CD4-positive, alpha-beta T cell treated with Interleukin-1 beta for 1 hour (primary cell): ENCODE results near the gene FOXO3.

Source experiments
- DNase-seq, 2 donors: peaks; one replicate each; pipeline ENCODE4 v3.0.0-alpha.2; 2020 to 2022

Gene FOXO3

GRCh38 chr6:108689272-108690161 lies 128.8 kb downstream of the FOXO3 start:
- DNase-seq: peak in 1 of 2 donors; percentile 41

GRCh38 chr6:108690326-108691049 lies 129.8 kb downstream of the FOXO3 start:
- DNase-seq: no peak

GRCh38 chr6:108693430-108694154 lies 132.9 kb downstream of the FOXO3 start:
- DNase-seq: no peak

- DNase-seq: no peak
Measured at GRCh38 chr6:108694816-108695215, 134.1 kb downstream of the FOXO3 start.

- no peak for DNase-seq
Measured at GRCh38 chr6:108697561-108698161, 136.9 kb downstream of the FOXO3 start.

- no peak for DNase-seq
Measured at GRCh38 chr6:108698593-108699289, 138.0 kb downstream of the FOXO3 start.

GRCh38 chr6:108699290-108700041 lies 138.7 kb downstream of the FOXO3 start:
- DNase-seq: no peak

GRCh38 chr6:108702106-108702851 lies 141.6 kb downstream of the FOXO3 start:
- DNase-seq: no peak

GRCh38 chr6:108706649-108707048 lies 145.9 kb downstream of the FOXO3 start:
- no peak for DNase-seq

GRCh38 chr6:108707328-108707976 lies 146.7 kb downstream of the FOXO3 start:
- DNase-seq: no peak

- DNase-seq: no peak
Measured at GRCh38 chr6:108710030-108710429, 149.3 kb downstream of the FOXO3 start.

- no peak for DNase-seq
Measured at GRCh38 chr6:108710551-108710950, 149.8 kb downstream of the FOXO3 start.

GRCh38 chr6:108711071-108711470 lies 150.4 kb downstream of the FOXO3 start:
- no peak for DNase-seq

- no peak for DNase-seq
Measured at GRCh38 chr6:108711826-108712225, 151.1 kb downstream of the FOXO3 start.

GRCh38 chr6:108712946-108713345 lies 152.2 kb downstream of the FOXO3 start:
- no peak for DNase-seq

GRCh38 chr6:108714101-108714765 lies 153.5 kb downstream of the FOXO3 start:
- peak in 1 of 2 donors; percentile 6 for DNase-seq

GRCh38 chr6:108714766-108715414 lies 154.2 kb downstream of the FOXO3 start:
- no peak for DNase-seq

- DNase-seq: no peak
Measured at GRCh38 chr6:108715832-108716231, 155.1 kb downstream of the FOXO3 start.
